Left hindlimb (tissue), 1 donor: Measurements from ENCODE around the gene TANC2.

Experiments used
- DNase-seq: peaks from one replicate; pipeline ENCODE4 v3.0.0-alpha.2; 2018

Gene TANC2

DNA sequence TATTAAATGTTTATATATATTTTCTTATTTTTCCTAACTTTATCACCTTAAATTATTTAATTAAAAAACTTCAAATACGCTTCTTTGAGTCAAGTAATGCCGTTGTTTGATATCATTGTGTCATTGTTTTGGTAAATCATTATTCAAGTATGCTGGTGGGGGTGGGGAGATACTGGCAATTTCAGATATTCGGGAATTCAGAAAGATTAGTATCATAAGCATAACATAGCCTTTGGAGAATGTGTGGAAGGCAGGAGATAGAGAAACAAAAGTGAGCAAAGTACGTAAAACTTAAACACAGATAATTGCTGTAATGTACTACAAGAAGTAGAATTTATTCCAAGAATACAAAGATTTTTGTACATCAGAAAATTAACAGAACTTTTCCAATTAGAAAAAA is 49.8 kb downstream of the TANC2 start:
- no peak for DNase-seq
